ENCODE results near the gene SATB1. TPM values are rescaled to one million over a fixed set of nuclear protein-coding genes. Genes with fewer than 3 reads are reported as not detected.

The SATB1 gene
- total RNA-seq, 3 donors from 2014 or later (not counting 1 experiment from before 2014, with no cell fraction given), result 137 to 162 (median 151) TPM

GRCh38 chr3:18300916-18301315 lies 124.2 kb downstream of the SATB1 start:
- peaks cover 7 to 11% of the 10 kb centered on the region in 2 donors for H3K27me3 Mint-ChIP-seq (ENCODE audit: low read depth in 2 of 2)
- no peak overlapping the region for H3K27ac ChIP-seq (ENCODE audit: low read length)
- ATAC-seq (no peak), DNase-seq (no peak)
- intact Hi-C loops (cut with micrococcal nuclease), result no loop called here
- no peak overlapping the region for H3K4me3 ChIP-seq (ENCODE audit: low read length)
- no peaks in the 10 kb centered on the region for H3K4me1 Mint-ChIP-seq
- no peaks in the 10 kb centered on the region for H3K27me3 ChIP-seq (ENCODE audit: control insufficient read depth, insufficient read depth, low read length)
- H3K36me3 Mint-ChIP-seq, result peaks cover 15% of the 10 kb centered on the region
- H3K9me3 Mint-ChIP-seq, result peaks cover 7 to 11% of the 10 kb centered on the region in 2 donors
- peaks cover 4% of the 10 kb centered on the region for H3K9me3 ChIP-seq (ENCODE audit: control insufficient read depth, insufficient read depth, low read length)
- H3K36me3 ChIP-seq (ENCODE audit: control insufficient read depth, insufficient read depth, low read length), result no peaks in the 10 kb centered on the region
- no peak for TF ChIP-seq CTCF (IDR thresholded peaks at IDR 0.05)
- H3K4me3 Mint-ChIP-seq, result no peak overlapping the region
- H3K4me1 ChIP-seq (ENCODE audit: control insufficient read depth, insufficient read depth, low read length), result no peaks in the 10 kb centered on the region
- H3K27ac Mint-ChIP-seq, result no peak overlapping the region
- WGBS (ENCODE audit: insufficient coverage), result no CpG with 5 or more reads among the region's 3 CpGs

DNA sequence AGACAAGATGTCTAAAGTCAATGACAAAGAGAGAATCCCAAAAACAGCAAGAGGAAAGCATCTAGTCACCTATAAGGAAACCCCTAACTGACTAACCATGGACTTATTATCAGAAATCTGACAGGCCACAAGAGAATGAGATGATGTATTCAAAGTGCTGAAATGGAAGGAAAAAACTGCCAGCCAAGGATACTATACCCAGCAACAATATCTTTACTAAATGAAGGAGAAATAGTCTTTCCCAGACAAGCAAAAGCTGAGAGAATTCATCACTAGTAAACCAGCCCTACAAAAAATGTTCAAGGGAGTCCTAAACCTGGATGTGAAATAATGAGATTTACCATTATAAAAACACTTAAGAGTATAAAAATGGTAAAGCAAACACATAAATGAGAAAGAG lies 128.0 kb downstream of the SATB1 start:
- H3K4me1 Mint-ChIP-seq, result no peaks in the 10 kb centered on the region
- no peak overlapping the region for H3K4me3 Mint-ChIP-seq
- peaks cover 18% of the 10 kb centered on the region for H3K36me3 Mint-ChIP-seq
- Histone ChIP-seq H3K36me3 (ENCODE audit: control insufficient read depth, insufficient read depth, low read length) (no peaks in the 10 kb centered on the region), H3K4me3 (ENCODE audit: low read length) (no peak overlapping the region), H3K27ac (ENCODE audit: low read length) (no peak overlapping the region), H3K27me3 (ENCODE audit: control insufficient read depth, insufficient read depth, low read length) (no peaks in the 10 kb centered on the region), H3K4me1 (ENCODE audit: control insufficient read depth, insufficient read depth, low read length) (no peaks in the 10 kb centered on the region), H3K9me3 (ENCODE audit: control insufficient read depth, insufficient read depth, low read length) (peaks cover 9% of the 10 kb centered on the region)
- intact Hi-C loops (cut with micrococcal nuclease), result no loop called here
- ATAC-seq (no peak), DNase-seq (no peak)
- H3K27me3 Mint-ChIP-seq (ENCODE audit: low read depth in 2 of 2), result peaks cover 5 to 11% of the 10 kb centered on the region in 2 donors
- H3K27ac Mint-ChIP-seq, result no peak overlapping the region
- peaks cover 9 to 11% of the 10 kb centered on the region in 2 donors for H3K9me3 Mint-ChIP-seq
- no peak for TF ChIP-seq CTCF (IDR thresholded peaks at IDR 0.05)
